Osteoblast (primary cell): ENCODE results near the gene EIF4G3. TPM values are rescaled to one million over a fixed set of nuclear protein-coding genes. Genes with fewer than 3 reads are reported as not detected.
"Not testable (repeated sequence)": the region's sequence is repeated elsewhere in the genome, so short reads cannot be mapped to it uniquely, and the experiment has no call there.

Experiments
- DNase-seq: peaks from one replicate; pipeline ENCODE4 v3.0.0; 2011; ENCODE audit warnings: low spot score, mixed read lengths; ENCODE audit not compliant: insufficient read length; ENCODE audit errors: missing footprints
- H2AFZ ChIP-seq: 2 replicates; pipeline ENCODE4 v1.6.0; 2011; ENCODE audit warnings: mild to moderate bottlenecking, low read length
- H3K27ac ChIP-seq: 2 replicates; pipeline ENCODE4 v1.5.1; 2011; ENCODE audit warnings: mild to moderate bottlenecking, low read depth, low read length, moderate library complexity
- H3K27me3 ChIP-seq: 2 replicates; pipeline ENCODE4 v1.6.0; 2012; ENCODE audit warnings: mild to moderate bottlenecking, control low read depth, inconsistent platforms, low read length, moderate library complexity; ENCODE audit not compliant: insufficient read depth
- H3K36me3 ChIP-seq: 2 replicates; pipeline ENCODE4 v1.5.1; 2011; ENCODE audit warnings: mild to moderate bottlenecking, low read length, control low read depth, moderate library complexity; ENCODE audit not compliant: insufficient read depth
- H3K4me1 ChIP-seq: 2 replicates; pipeline ENCODE4 v1.5.1; 2011; ENCODE audit warnings: mild to moderate bottlenecking, low read length, control low read depth, moderate library complexity; ENCODE audit not compliant: insufficient read depth
- H3K4me2 ChIP-seq: 2 replicates; pipeline ENCODE4 v1.6.0; 2011; ENCODE audit warnings: mild to moderate bottlenecking, low read length; ENCODE audit not compliant: insufficient read depth
- H3K4me3 ChIP-seq: fragments of 200-600 bp; sonication (generic); 3 replicates; pipeline ENCODE4 v1.5.1; 2012; ENCODE audit warnings: mild to moderate bottlenecking, low read length, inconsistent platforms; ENCODE audit not compliant: insufficient read depth
- H3K79me2 ChIP-seq: 2 replicates; pipeline ENCODE4 v1.6.0; 2012; ENCODE audit warnings: mild to moderate bottlenecking, low read length, control low read depth, inconsistent platforms; ENCODE audit not compliant: insufficient read depth
- H3K9me3 ChIP-seq: 2 replicates; pipeline ENCODE4 v1.5.1; 2011; ENCODE audit warnings: low read depth, low read length, control low read depth
- H4K20me1 ChIP-seq: 2 replicates; pipeline ENCODE4 v1.6.0; 2012; ENCODE audit warnings: mild to moderate bottlenecking, low read length, control low read depth; ENCODE audit not compliant: insufficient read depth
- total RNA-seq: library from RNA; depleted of rRNA; stranded (reverse); fragments of >200 nt; gene quantifications from 2 replicates; pipeline ENCODE4 v1.2.3, GENCODE V29; 2012
- TF ChIP-seq, protein P1 (sequence below): IDR thresholded peaks from 2 replicates; pipeline ENCODE4 v1.5.1; 2011; ENCODE audit warnings: mild to moderate bottlenecking, low read depth, low read length, moderate library complexity; ENCODE audit errors: extremely low read depth

The EIF4G3 gene
- total RNA-seq, 1 donor, result 55.0 TPM

DNA sequence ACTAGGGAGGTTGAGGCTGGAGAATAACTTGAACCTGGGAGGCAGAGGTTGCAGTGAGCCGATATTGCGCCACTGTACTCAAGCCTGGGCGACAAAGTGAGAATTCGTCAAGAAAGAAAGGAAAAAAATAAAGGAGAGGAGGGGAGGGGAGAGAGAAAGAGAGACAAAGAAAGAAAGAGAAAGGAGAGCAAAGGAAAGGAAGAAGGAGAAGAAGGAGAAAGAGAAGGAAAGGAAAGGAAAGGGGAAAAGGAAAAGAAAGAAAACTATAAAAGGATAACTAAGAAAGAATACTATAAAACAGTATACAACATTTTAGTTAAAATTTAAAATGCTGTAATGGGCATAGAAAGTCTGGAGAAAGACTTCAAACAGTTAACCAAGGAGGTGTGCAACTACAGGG, 33.6 kb downstream of the EIF4G3 start:
- Histone ChIP-seq H3K79me2 (peaks cover 89% of the 10 kb centered on the region), H3K27me3 (no peaks in the 10 kb centered on the region), H3K27ac (no peak overlapping the region), H2AFZ (no peak overlapping the region), H3K36me3 (peaks cover 10% of the 10 kb centered on the region), H3K9me3 (no peaks in the 10 kb centered on the region), H3K4me3 (no peak overlapping the region), H4K20me1 (peaks cover 9% of the 10 kb centered on the region), H3K4me1 (peaks cover 4% of the 10 kb centered on the region), H3K4me2 (no peak overlapping the region)
- no peak for DNase-seq
- TF ChIP-seq, protein P1, sequence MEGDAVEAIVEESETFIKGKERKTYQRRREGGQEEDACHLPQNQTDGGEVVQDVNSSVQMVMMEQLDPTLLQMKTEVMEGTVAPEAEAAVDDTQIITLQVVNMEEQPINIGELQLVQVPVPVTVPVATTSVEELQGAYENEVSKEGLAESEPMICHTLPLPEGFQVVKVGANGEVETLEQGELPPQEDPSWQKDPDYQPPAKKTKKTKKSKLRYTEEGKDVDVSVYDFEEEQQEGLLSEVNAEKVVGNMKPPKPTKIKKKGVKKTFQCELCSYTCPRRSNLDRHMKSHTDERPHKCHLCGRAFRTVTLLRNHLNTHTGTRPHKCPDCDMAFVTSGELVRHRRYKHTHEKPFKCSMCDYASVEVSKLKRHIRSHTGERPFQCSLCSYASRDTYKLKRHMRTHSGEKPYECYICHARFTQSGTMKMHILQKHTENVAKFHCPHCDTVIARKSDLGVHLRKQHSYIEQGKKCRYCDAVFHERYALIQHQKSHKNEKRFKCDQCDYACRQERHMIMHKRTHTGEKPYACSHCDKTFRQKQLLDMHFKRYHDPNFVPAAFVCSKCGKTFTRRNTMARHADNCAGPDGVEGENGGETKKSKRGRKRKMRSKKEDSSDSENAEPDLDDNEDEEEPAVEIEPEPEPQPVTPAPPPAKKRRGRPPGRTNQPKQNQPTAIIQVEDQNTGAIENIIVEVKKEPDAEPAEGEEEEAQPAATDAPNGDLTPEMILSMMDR, result no peak

GRCh38 chr1:21141030-21141429, 35.7 kb downstream of the EIF4G3 start:
- Histone ChIP-seq H3K79me2 (peaks cover 90% of the 10 kb centered on the region), H4K20me1 (peaks cover 5% of the 10 kb centered on the region), H3K4me1 (peaks cover 4% of the 10 kb centered on the region), H2AFZ (no peak overlapping the region), H3K27ac (no peak overlapping the region), H3K9me3 (no peaks in the 10 kb centered on the region), H3K27me3 (no peaks in the 10 kb centered on the region), H3K4me2 (no peak overlapping the region), H3K36me3 (peaks cover 7% of the 10 kb centered on the region), H3K4me3 (no peak overlapping the region)
- TF ChIP-seq, protein P1, result no peak
- DNase-seq, result no peak

- Histone ChIP-seq H2AFZ (no peak overlapping the region), H3K27me3 (no peaks in the 10 kb centered on the region), H3K4me3 (no peak overlapping the region), H3K4me1 (peaks cover 4% of the 10 kb centered on the region), H3K9me3 (no peaks in the 10 kb centered on the region), H3K79me2 (peaks cover 84% of the 10 kb centered on the region), H3K27ac (peak overlapping the region; percentile 6), H3K4me2 (no peak overlapping the region), H3K36me3 (peaks cover 11% of the 10 kb centered on the region), H4K20me1 (peaks cover 7% of the 10 kb centered on the region)
- TF ChIP-seq, protein P1, result no peak
- no peak for DNase-seq
These were observed 37.1 kb downstream of the EIF4G3 start for GRCh38 chr1:21139601-21140000.

- not testable (repeated sequence) for H3K4me1 ChIP-seq, H3K27ac ChIP-seq, DNase-seq, H3K9me3 ChIP-seq, H3K4me3 ChIP-seq, H3K4me2 ChIP-seq, H2AFZ ChIP-seq, H3K27me3 ChIP-seq, H4K20me1 ChIP-seq
- Histone ChIP-seq H3K36me3 (peaks cover 11% of the 10 kb centered on the region), H3K79me2 (peaks cover 74% of the 10 kb centered on the region)
These were observed 40.4 kb downstream of the EIF4G3 start for GRCh38 chr1:21136344-21136743.

DNA sequence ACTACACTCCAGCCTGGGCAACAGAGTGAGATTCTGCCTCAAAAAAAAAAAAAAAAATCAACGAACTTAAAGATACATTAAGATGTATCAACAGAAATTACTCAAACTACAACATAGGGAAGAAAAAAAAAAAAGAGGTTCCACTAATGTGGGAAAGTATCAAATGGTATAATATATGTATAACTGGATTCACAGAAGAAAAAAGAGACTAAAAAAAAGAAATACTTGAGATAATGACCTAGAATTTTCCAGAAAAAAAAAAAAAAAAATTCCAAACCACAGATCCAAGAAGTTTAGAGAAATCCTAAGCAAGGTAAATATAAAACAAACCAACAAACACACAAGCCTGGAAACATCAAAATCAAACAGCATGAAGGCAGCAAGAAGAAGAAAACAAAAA, 45.5 kb downstream of the EIF4G3 start:
- DNase-seq, result no peak
- no peaks in the 10 kb centered on the region for H3K27me3 ChIP-seq
- no peaks in the 10 kb centered on the region for H3K4me1 ChIP-seq
- H3K27ac ChIP-seq, result no peak overlapping the region
- peaks cover 55% of the 10 kb centered on the region for H3K79me2 ChIP-seq
- no peak overlapping the region for H2AFZ ChIP-seq
- H3K36me3 ChIP-seq, result peaks cover 18% of the 10 kb centered on the region
- H3K4me3 ChIP-seq, result no peak overlapping the region
- H4K20me1 ChIP-seq, result peaks cover 18% of the 10 kb centered on the region
- TF ChIP-seq, protein P1, result no peak
- H3K9me3 ChIP-seq, result no peaks in the 10 kb centered on the region
- H3K4me2 ChIP-seq, result no peak overlapping the region
